Upper lobe of right lung (tissue), 1 donor: ENCODE measurements around the gene DDAH1. TPM values are rescaled to one million over a fixed set of nuclear protein-coding genes. Genes with fewer than 3 reads are reported as not detected.

Experiments
- ATAC-seq: fragments of 200-7000 bp; cut with Tn5 transposase; one replicate; pipeline ENCODE4 v1.9.1; 2020; ENCODE audit warnings: mild to moderate bottlenecking, moderate library complexity
- DNase-seq: peaks from one replicate; pipeline ENCODE4 v3.0.0-alpha.2; 2020
- H3K27ac ChIP-seq: fragments of 200-600 bp; one replicate; pipeline ENCODE4 v1.8.0; 2022
- H3K27me3 ChIP-seq: fragments of 200-600 bp; one replicate; pipeline ENCODE4 v1.8.0; 2022; ENCODE audit warnings: mild to moderate bottlenecking
- H3K36me3 ChIP-seq: fragments of 200-600 bp; one replicate; pipeline ENCODE4 v1.8.0; 2022
- H3K4me1 ChIP-seq: fragments of 200-600 bp; one replicate; pipeline ENCODE4 v1.8.0; 2022
- H3K4me3 ChIP-seq: fragments of 200-600 bp; one replicate; pipeline ENCODE4 v1.8.0; 2022; ENCODE audit warnings: mild to moderate bottlenecking
- H3K9me3 ChIP-seq: fragments of 200-600 bp; one replicate; pipeline ENCODE4 v1.8.0; 2022
- CTCF ChIP-seq: fragments of 200-600 bp; IDR thresholded peaks from one replicate; pipeline ENCODE4 v1.8.0; 2022; ENCODE audit warnings: antibody characterized with exemption
- intact Hi-C: fragments of 100-400 bp; cut with DNase I; formaldehyde crosslinking; loops from one replicate; pipeline ENCODE4 v1.11.0; 2022
- total RNA-seq: library from RNA; stranded (reverse); fragmentation: NEBNext Ultra II Directional; extraction: Animal tissue kit (Norgen Biotek cat#: 25700); gene quantifications from one replicate; pipeline ENCODE4 v1.2.1, GENCODE V29; 2021
- donor health status: DM: no; HTN: yes; CAD: no; lungs with severe emphysema.

Gene DDAH1
- total RNA-seq, 1 donor from 2014 or later: 51.3 TPM

GRCh38 chr1:85276215-85276977 lies 188.6 kb downstream of the DDAH1 start, which contains the start of gene BCL10:
BCL10 (minus strand) TSS chr1:85276632; CDS start chr1:85276352, 280 bp downstream.
- intact Hi-C loops: no loop called here
- H3K27ac ChIP-seq: peak within 1 kb of the TSS; percentile 96
- DNase-seq (peak; percentile 100), ATAC-seq (peak; percentile 98)
- H3K4me3 ChIP-seq: peak within 1 kb of the TSS; percentile 82
- no peaks in the 10 kb centered on the region for H3K27me3 ChIP-seq
- peaks cover 13% of the 10 kb centered on the region for H3K36me3 ChIP-seq
- no peaks in the 10 kb centered on the region for H3K9me3 ChIP-seq
- H3K4me1 ChIP-seq: peaks cover 31% of the 10 kb centered on the region
- TF ChIP-seq CTCF: no peak

DNA sequence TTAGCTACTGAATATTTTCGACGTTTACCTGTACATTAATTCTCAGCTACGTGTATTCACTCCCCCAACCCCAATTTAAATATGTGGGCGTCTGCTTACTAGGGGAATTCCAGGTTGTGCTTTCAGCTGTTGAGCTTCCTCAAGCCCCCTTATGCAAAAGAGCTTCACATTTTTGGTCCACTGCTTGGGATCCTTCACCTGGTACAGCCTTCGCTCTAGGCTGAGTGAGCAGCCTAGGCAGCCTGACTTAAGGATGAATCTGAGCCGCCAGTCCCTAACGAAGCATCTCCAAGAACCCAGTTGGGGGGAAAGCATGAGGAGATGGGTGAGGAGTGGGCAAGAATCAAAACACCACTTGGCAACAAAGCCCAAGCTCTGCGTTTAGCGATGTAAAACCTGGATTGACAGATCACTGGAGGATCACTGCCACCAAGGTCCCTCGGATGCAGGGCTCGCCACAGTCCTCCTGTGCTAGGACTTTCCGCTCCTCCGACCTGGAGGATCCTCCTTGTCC lies 189.2 kb downstream of the DDAH1 start:
- TF ChIP-seq CTCF: no peak
- DNase-seq (no peak), ATAC-seq (no peak)
- H3K4me1 ChIP-seq: peaks cover 36% of the 10 kb centered on the region
- peaks cover 19% of the 10 kb centered on the region for H3K36me3 ChIP-seq
- peak overlapping the region; percentile 82 for H3K4me3 ChIP-seq
- no peaks in the 10 kb centered on the region for H3K9me3 ChIP-seq
- intact Hi-C loops: no loop called here
- peak overlapping the region; percentile 96 for H3K27ac ChIP-seq
- no peaks in the 10 kb centered on the region for H3K27me3 ChIP-seq

DNA sequence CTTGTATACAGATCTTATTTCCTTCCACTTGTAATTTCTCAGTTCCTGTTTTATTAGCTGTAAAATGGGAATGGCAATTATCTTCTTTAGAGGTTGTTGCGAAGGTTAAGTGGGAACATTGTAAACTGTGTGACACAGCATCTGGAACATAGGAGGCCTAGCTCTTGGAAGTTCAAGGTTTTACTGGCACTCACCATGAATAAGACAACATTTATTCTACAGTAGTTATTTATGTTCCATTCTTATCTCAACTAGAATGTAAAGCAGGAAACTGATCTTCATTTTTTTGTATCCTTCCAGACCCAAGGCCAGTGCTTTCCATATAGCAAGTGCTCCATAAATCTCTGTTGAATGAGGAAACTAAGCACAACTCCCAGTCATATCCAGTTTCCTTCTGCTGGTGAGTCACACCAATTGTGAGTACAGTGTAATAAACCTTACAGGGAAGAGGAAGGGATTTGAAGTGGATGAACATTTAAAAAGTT lies 189.9 kb downstream of the DDAH1 start:
- intact Hi-C loops: no loop called here
- DNase-seq: no peak
- H3K27me3 ChIP-seq: no peaks in the 10 kb centered on the region
- ATAC-seq: no peak
- peaks cover 27% of the 10 kb centered on the region for H3K36me3 ChIP-seq
- H3K4me3 ChIP-seq: peak overlapping the region; percentile 82
- no peak for TF ChIP-seq CTCF
- H3K27ac ChIP-seq: peak overlapping the region; percentile 96
- peaks cover 36% of the 10 kb centered on the region for H3K4me1 ChIP-seq
- no peaks in the 10 kb centered on the region for H3K9me3 ChIP-seq

- TF ChIP-seq CTCF: no peak
- Histone ChIP-seq H3K27ac (no peak overlapping the region), H3K4me1 (peaks cover 28% of the 10 kb centered on the region), H3K27me3 (no peaks in the 10 kb centered on the region), H3K36me3 (peaks cover 43% of the 10 kb centered on the region), H3K9me3 (no peaks in the 10 kb centered on the region), H3K4me3 (no peak overlapping the region)
- no peak for ATAC-seq
- intact Hi-C loops: no loop called here
- no peak for DNase-seq
Measured at GRCh38 chr1:85273397-85273796, 191.6 kb downstream of the DDAH1 start.

GRCh38 chr1:85268801-85269585 lies 196.0 kb downstream of the DDAH1 start:
- Histone ChIP-seq H3K9me3 (no peaks in the 10 kb centered on the region), H3K27ac (no peak overlapping the region), H3K36me3 (peaks cover 83% of the 10 kb centered on the region), H3K4me1 (peaks cover 11% of the 10 kb centered on the region), H3K4me3 (no peak overlapping the region), H3K27me3 (no peaks in the 10 kb centered on the region)
- no peak for TF ChIP-seq CTCF
- no peak for DNase-seq
- no peak for ATAC-seq
- intact Hi-C loops: no loop called here

Other genes with a start within 250 kb of the DDAH1 start
- gene C1orf52, start 205.5 kb downstream of the DDAH1 start, total RNA-seq: 22.5 TPM
- gene BCL10, start 188.5 kb downstream of the DDAH1 start, total RNA-seq: 25.9 TPM
- gene CCN1, start 115.6 kb upstream of the DDAH1 start, total RNA-seq: 120 TPM
- 12.9 TPM for gene ZNHIT6, start 243.3 kb upstream of the DDAH1 start, total RNA-seq